ENCODE results near the gene PTPA.

- TF ChIP-seq CTCF (IDR thresholded peaks at IDR 0.05) (no peak), POLR2AphosphoS5 (IDR thresholded peaks at IDR 0.05) (no peak)
These were observed 40.3 kb downstream of the PTPA start for GRCh38 chr9:129151469-129151868.
